Brain microvascular endothelial cell (primary cell): ENCODE results near the gene DEFB112.

Experiments
- DNase-seq: peaks from one replicate; pipeline ENCODE4 v3.0.0-alpha.2; 2020
- H3K27ac ChIP-seq: fragments of 250-450 bp; sonication (Bioruptor Pico); 2 replicates; pipeline ENCODE4 v1.5.1; 2020; ENCODE audit warnings: mild to moderate bottlenecking, moderate library complexity
- H3K27me3 ChIP-seq: fragments of 250-450 bp; sonication (Bioruptor Pico); replicated peaks from 2 replicates; pipeline ENCODE4 v1.5.1; 2020; ENCODE audit warnings: mild to moderate bottlenecking
- H3K36me3 ChIP-seq: fragments of 250-450 bp; sonication (Bioruptor Pico); replicated peaks from 2 replicates; pipeline ENCODE4 v1.5.1; 2020; ENCODE audit warnings: mild to moderate bottlenecking
- H3K4me3 ChIP-seq: 2 replicates; pipeline ENCODE4 v1.5.1; 2011; ENCODE audit warnings: low read depth, mild to moderate bottlenecking, control low read depth, low read length, moderate library complexity
- in situ Hi-C: cut with HindIII; loops from 2 replicates; pipeline ENCODE4 v1.10.0; 2017; ENCODE audit warnings: low sequenced_read_pairs, low pct_ligation_motif_present
- TF ChIP-seq, protein P1 (sequence below): IDR thresholded peaks from 2 replicates; pipeline ENCODE4 v1.5.1; 2011; ENCODE audit warnings: low read depth, mild to moderate bottlenecking, moderate library complexity, low read length, control low read depth, inconsistent platforms; ENCODE audit errors: missing control alignments

Gene DEFB112

DNA sequence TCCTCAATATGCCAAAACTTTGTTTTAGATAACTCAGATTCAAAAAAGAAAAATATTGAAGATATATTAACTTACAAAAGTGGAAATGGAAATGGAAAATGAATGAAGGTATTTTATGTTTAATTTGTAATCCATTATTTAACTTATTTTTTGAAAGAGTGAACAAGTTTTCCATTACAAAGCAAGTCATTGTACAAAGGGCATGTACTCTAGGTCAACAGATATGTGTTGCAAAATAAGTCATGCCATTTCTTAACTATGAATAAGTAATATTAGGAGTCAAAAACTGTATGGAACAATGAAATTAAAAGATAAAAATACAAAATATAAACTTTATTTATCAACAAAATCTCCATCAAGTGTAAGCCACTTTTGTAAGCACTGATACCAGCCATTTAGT, 54.5 kb downstream of the DEFB112 start:
- Histone ChIP-seq H3K27me3 (no peaks in the 10 kb centered on the region), H3K27ac (no peak overlapping the region), H3K36me3 (no peaks in the 10 kb centered on the region), H3K4me3 (no peak overlapping the region)
- TF ChIP-seq, protein P1, sequence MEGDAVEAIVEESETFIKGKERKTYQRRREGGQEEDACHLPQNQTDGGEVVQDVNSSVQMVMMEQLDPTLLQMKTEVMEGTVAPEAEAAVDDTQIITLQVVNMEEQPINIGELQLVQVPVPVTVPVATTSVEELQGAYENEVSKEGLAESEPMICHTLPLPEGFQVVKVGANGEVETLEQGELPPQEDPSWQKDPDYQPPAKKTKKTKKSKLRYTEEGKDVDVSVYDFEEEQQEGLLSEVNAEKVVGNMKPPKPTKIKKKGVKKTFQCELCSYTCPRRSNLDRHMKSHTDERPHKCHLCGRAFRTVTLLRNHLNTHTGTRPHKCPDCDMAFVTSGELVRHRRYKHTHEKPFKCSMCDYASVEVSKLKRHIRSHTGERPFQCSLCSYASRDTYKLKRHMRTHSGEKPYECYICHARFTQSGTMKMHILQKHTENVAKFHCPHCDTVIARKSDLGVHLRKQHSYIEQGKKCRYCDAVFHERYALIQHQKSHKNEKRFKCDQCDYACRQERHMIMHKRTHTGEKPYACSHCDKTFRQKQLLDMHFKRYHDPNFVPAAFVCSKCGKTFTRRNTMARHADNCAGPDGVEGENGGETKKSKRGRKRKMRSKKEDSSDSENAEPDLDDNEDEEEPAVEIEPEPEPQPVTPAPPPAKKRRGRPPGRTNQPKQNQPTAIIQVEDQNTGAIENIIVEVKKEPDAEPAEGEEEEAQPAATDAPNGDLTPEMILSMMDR, result no peak
- in situ Hi-C loops, result no loop called here
- no peak for DNase-seq
